HEK293 (cell line): Measurements from ENCODE around the gene MACF1.

ENCODE experiments used
- CTCF ChIA-PET: fragments of 350-600 bp; formaldehyde crosslinking; extraction: SDS; loops from one replicate; lab custom pipeline; 2021; ENCODE audit warnings: antibody characterized with exemption; lab: Yijun Ruan, JAX
- POLR2A ChIA-PET: fragments of 300-600 bp; formaldehyde crosslinking; extraction: SDS; loops from one replicate; lab custom pipeline; 2020; ENCODE audit warnings: antibody characterized with exemption, inconsistent platforms; lab: Yijun Ruan, JAX
- H3K27ac ChIP-seq: fragments of 200-500 bp; sonication (Bioruptor generic); 2 replicates; pipeline ENCODE4 v1.5.1; 2014; ENCODE audit warnings: low read depth, low read length, control low read depth, inconsistent platforms; ENCODE audit errors: extremely low read depth
- H3K36me3 ChIP-seq, 2 experiments: fragments of 200-500 bp in 1 of 2; sonication (Bioruptor generic) in 1 of 2; 1 replicate in 1 of 2; 2 replicates in 1 of 2; pipeline ENCODE4 v1.5.1; 2014 to 2017; ENCODE audit warnings: inconsistent platforms in 2 of 2, low read length in 2 of 2; ENCODE audit not compliant: control insufficient read depth in 2 of 2, insufficient read depth in 1 of 2
- H3K4me1 ChIP-seq: fragments of 200-500 bp; sonication (Bioruptor generic); 2 replicates; pipeline ENCODE4 v1.5.1; 2014; ENCODE audit warnings: mild to moderate bottlenecking, low read length, inconsistent platforms; ENCODE audit not compliant: control insufficient read depth, insufficient read depth
- H3K4me3 ChIP-seq: 2 replicates; pipeline ENCODE4 v1.5.1; 2011; ENCODE audit warnings: low read depth, mild to moderate bottlenecking, control low read depth, low read length, moderate library complexity
- H3K9me3 ChIP-seq: fragments of 200-500 bp; sonication (Bioruptor generic); 2 replicates; pipeline ENCODE4 v1.5.1; 2014; ENCODE audit warnings: low read depth, low read length, inconsistent platforms; ENCODE audit not compliant: control insufficient read depth, insufficient read depth
- KLF10 ChIP-seq: fragments of 450-650 bp; IDR thresholded peaks from 2 replicates; pipeline ENCODE4 v1.5.1; 2018; ENCODE audit warnings: missing biosample characterization, mild to moderate bottlenecking, missing genetic modification characterization
- KLF9 ChIP-seq: fragments of 450-650 bp; formaldehyde crosslinking; IDR thresholded peaks from 2 replicates; pipeline ENCODE4 v1.5.1; 2016; ENCODE audit warnings: missing biosample characterization, missing genetic modification characterization, low read depth
- MZF1 ChIP-seq: fragments of 450-650 bp; formaldehyde crosslinking; IDR thresholded peaks from 2 replicates; pipeline ENCODE4 v1.5.1; 2017; ENCODE audit warnings: missing biosample characterization, missing genetic modification characterization, borderline replicate concordance
- PRDM10 ChIP-seq: fragments of 450-650 bp; formaldehyde crosslinking; IDR thresholded peaks from 2 replicates; pipeline ENCODE4 v1.5.1; 2016; ENCODE audit warnings: missing biosample characterization, missing genetic modification characterization
- ZBTB10 ChIP-seq: fragments of 450-650 bp; formaldehyde crosslinking; IDR thresholded peaks from 2 replicates; pipeline ENCODE4 v1.5.1; 2016; ENCODE audit warnings: missing biosample characterization, missing genetic modification characterization
- ZBTB26 ChIP-seq: fragments of 450-650 bp; formaldehyde crosslinking; optimal IDR thresholded peaks from 2 replicates; pipeline ENCODE3; 2016; ENCODE audit warnings: missing biosample characterization, mild to moderate bottlenecking, missing genetic modification characterization
- ZBTB8A ChIP-seq: fragments of 450-650 bp; formaldehyde crosslinking; IDR thresholded peaks from 2 replicates; pipeline ENCODE4 v1.5.1; 2016; ENCODE audit warnings: missing biosample characterization, missing genetic modification characterization
- ZNF10 ChIP-seq: fragments of 450-650 bp; formaldehyde crosslinking; IDR thresholded peaks from 2 replicates; pipeline ENCODE4 v1.5.1; 2017; ENCODE audit warnings: missing biosample characterization, missing genetic modification characterization
- ZNF366 ChIP-seq: fragments of 450-650 bp; formaldehyde crosslinking; conservative IDR thresholded peaks from 2 replicates; pipeline ENCODE4 v1.5.1; 2016; ENCODE audit warnings: missing biosample characterization, missing genetic modification characterization
- ZNF549 ChIP-seq: fragments of 450-650 bp; IDR thresholded peaks from 2 replicates; pipeline ENCODE4 v1.5.1; 2018; ENCODE audit warnings: missing biosample characterization, missing genetic modification characterization, mild to moderate bottlenecking, inconsistent platforms, moderate library complexity
- TF ChIP-seq, protein P1 (sequence below): sonication (generic); formaldehyde crosslinking; IDR thresholded peaks from 2 replicates; pipeline ENCODE4 v1.8.1; 2022; ENCODE audit warnings: mild to moderate bottlenecking, moderate library complexity, missing genetic modification reagents

The MACF1 gene

GRCh38 chr1:39344394-39345154, 140.1 kb downstream of the MACF1 start:
- TF ChIP-seq ZBTB8A (tag by site-specific recombination) (0 out of 2 replicates have a peak, but pooled peaks have one; percentile 14), ZNF366 (tag by site-specific recombination) (no peak), PRDM10 (tag by site-specific recombination) (no peak; the same call in 1 of the 2 replicates), ZBTB10 (tag by site-specific recombination) (no peak), KLF9 (tag by site-specific recombination) (no peak), ZNF10 (tag by site-specific recombination) (peak; percentile 86), ZNF549 (tag by site-specific recombination) (peak; percentile 69; the same call in 1 of the 2 replicates)
- TF ChIP-seq, protein P1, sequence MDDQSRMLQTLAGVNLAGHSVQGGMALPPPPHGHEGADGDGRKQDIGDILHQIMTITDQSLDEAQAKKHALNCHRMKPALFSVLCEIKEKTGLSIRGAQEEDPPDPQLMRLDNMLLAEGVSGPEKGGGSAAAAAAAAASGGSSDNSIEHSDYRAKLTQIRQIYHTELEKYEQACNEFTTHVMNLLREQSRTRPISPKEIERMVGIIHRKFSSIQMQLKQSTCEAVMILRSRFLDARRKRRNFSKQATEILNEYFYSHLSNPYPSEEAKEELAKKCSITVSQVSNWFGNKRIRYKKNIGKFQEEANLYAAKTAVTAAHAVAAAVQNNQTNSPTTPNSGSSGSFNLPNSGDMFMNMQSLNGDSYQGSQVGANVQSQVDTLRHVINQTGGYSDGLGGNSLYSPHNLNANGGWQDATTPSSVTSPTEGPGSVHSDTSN = no peak
- CTCF ChIA-PET = interaction anchor here (0.6 kb wide), 1 partner anchor 18 kb away, joined by 5 read pairs; no protein-coding TSS in a partner anchor
- H3K4me3 ChIP-seq = no peak overlapping the region
- H3K4me1 ChIP-seq = no peaks in the 10 kb centered on the region
- no peaks in the 10 kb centered on the region for H3K9me3 ChIP-seq
- peaks cover 13 to 63% of the 10 kb centered on the region in 2 experiments; a peak in 2 of 3 replicates for H3K36me3 ChIP-seq
- POLR2A ChIA-PET = no interaction called here
- H3K27ac ChIP-seq = no peak overlapping the region

DNA sequence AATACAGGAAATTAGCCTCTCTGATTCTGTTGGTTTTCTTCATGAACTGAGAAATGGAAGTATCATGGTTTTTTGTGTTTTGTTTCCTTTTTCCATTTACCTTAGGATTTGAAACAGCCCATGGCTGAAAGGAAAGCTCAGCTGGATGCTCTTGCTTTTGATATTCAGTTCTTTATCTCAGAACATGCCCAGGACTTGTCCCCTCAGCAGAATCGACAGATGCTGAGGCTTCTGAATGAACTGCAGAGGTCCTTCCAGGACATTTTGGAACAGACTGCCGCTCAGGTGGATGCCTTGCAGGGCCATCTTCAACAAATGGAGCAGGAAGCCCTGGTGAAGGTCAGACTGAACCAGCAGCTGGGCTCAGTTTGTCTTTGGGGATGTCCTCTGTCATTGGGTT, 142.4 kb downstream of the MACF1 start:
- TF ChIP-seq KLF10 (tag by site-specific recombination) (no peak), MZF1 (no peak), ZBTB26 (tag by site-specific recombination) (no peak)
- peaks cover 18 to 67% of the 10 kb centered on the region in 2 experiments; a peak in 2 of 3 replicates for H3K36me3 ChIP-seq
- H3K9me3 ChIP-seq = no peaks in the 10 kb centered on the region
- no peak overlapping the region for H3K27ac ChIP-seq
- no peak overlapping the region for H3K4me3 ChIP-seq
- ChIA-PET CTCF (interaction anchor here (0.5 to 1.5 kb wide), 3 partner anchors 63 to 203 kb away, joined by 3 to 6 read pairs (median 3); no protein-coding TSS in a partner anchor), POLR2A (no interaction called here)
- no peaks in the 10 kb centered on the region for H3K4me1 ChIP-seq
